Endodermal cell (in vitro differentiated cells): ENCODE measurements around the gene NTN3. TPM values are rescaled to one million over a fixed set of nuclear protein-coding genes. Genes with fewer than 3 reads are reported as not detected.

ENCODE experiments used
- DNase-seq: peaks from one replicate; pipeline ENCODE4 v3.0.0-alpha.2; 2017
- H3K27ac ChIP-seq: 2 replicates; pipeline ENCODE4 v1.5.1; 2013; ENCODE audit warnings: mild to moderate bottlenecking, low read depth, low read length, moderate library complexity
- H3K27me3 ChIP-seq: 2 replicates; pipeline ENCODE4 v1.6.1; 2013; ENCODE audit warnings: mild to moderate bottlenecking, low read length, moderate library complexity; ENCODE audit not compliant: insufficient read depth, control insufficient read depth, poor library complexity, severe bottlenecking
- H3K36me3 ChIP-seq: 2 replicates; pipeline ENCODE4 v1.7.0; 2013; ENCODE audit warnings: mild to moderate bottlenecking, low read length, moderate library complexity; ENCODE audit not compliant: control insufficient read depth, insufficient read depth
- H3K4me1 ChIP-seq: one replicate; pipeline ENCODE4 v1.7.0; 2013; ENCODE audit warnings: low read length; ENCODE audit not compliant: control insufficient read depth, insufficient read depth
- H3K4me3 ChIP-seq: 2 replicates; pipeline ENCODE4 v1.5.1; 2013; ENCODE audit warnings: mild to moderate bottlenecking, low read length, moderate library complexity
- H3K9ac ChIP-seq: 2 replicates; pipeline ENCODE4 v1.6.1; 2013; ENCODE audit warnings: mild to moderate bottlenecking, low read length, moderate library complexity; ENCODE audit not compliant: poor library complexity, severe bottlenecking; ENCODE audit errors: extremely low read depth
- H3K9me3 ChIP-seq: 2 replicates; pipeline ENCODE4 v1.6.1; 2013; ENCODE audit warnings: mild to moderate bottlenecking, low read length, moderate library complexity; ENCODE audit not compliant: control insufficient read depth
- H3K27ac Mint-ChIP-seq: 2 replicates; pipeline ENCODE4 v1.8.0; 2020; ENCODE audit warnings: mixed read lengths
- H3K27me3 Mint-ChIP-seq: 2 replicates; pipeline ENCODE4 v1.8.0; 2021; ENCODE audit warnings: mild to moderate bottlenecking, mixed read lengths; ENCODE audit not compliant: insufficient read depth
- H3K36me3 Mint-ChIP-seq: 2 replicates; pipeline ENCODE4 v1.8.0; 2020; ENCODE audit warnings: low read depth, mixed read lengths
- H3K4me1 Mint-ChIP-seq: 2 replicates; pipeline ENCODE4 v1.8.0; 2020; ENCODE audit warnings: mixed read lengths
- H3K4me3 Mint-ChIP-seq: 2 replicates; pipeline ENCODE4 v1.8.0; 2020; ENCODE audit warnings: mild to moderate bottlenecking, moderate library complexity, mixed read lengths
- H3K9me3 Mint-ChIP-seq: 2 replicates; pipeline ENCODE4 v1.8.0; 2020; ENCODE audit warnings: mild to moderate bottlenecking, mixed read lengths
- CTCF ChIP-seq: fragments of 200-600 bp; sonication (generic); conservative IDR thresholded peaks from 2 replicates; pipeline ENCODE4 v1.5.0; 2021; ENCODE audit warnings: antibody characterized with exemption, mild to moderate bottlenecking
- WGBS, 2 experiments: methylation state at CpG; one replicate each; pipeline versions ENCODE4 v1.1.5 to v1.1.7; 2013; ENCODE audit warnings: missing lambda C conversion rate in 2 of 2, mixed read lengths in 1 of 2; ENCODE audit not compliant: insufficient coverage in 1 of 2, insufficient read length in 1 of 2; 5-methylcytosine and 5-hydroxymethylcytosine counted together
- total RNA-seq, 2 donors: library from RNA; stranded (reverse); fragmentation: NEBNext Ultra II Directional in 1 of 2; extraction: Animal tissue kit (Norgen Biotek cat#: 25700) in 1 of 2; gene quantifications; 2 replicates in 1 of 2; 3 replicates in 1 of 2; pipeline ENCODE4 v1.2.1, GENCODE V29; 2021

The NTN3 gene
- total RNA-seq, 2 donors from 2014 or later = 0.48 to 0.62 TPM

GRCh38 chr16:2511996-2512734 is 41.1 kb downstream of the NTN3 start:
- Histone ChIP-seq H3K9ac (no peak overlapping the region), H3K36me3 (peaks cover 16% of the 10 kb centered on the region), H3K27ac (no peak overlapping the region), H3K27me3 (no peaks in the 10 kb centered on the region), H3K4me3 (no peak overlapping the region), H3K4me1 (peaks cover 14% of the 10 kb centered on the region), H3K9me3 (no peaks in the 10 kb centered on the region)
- DNase-seq = no peak
- Mint-ChIP-seq H3K9me3 (no peaks in the 10 kb centered on the region), H3K4me1 (peaks cover 44% of the 10 kb centered on the region), H3K27me3 (no peaks in the 10 kb centered on the region), H3K4me3 (peak overlapping the region; percentile 88), H3K27ac (peak overlapping the region; percentile 87), H3K36me3 (peaks cover 14% of the 10 kb centered on the region)
- WGBS, 2 experiments = 89 to 91% methylated on average over 12 to 17 of the region's 17 CpGs
- TF ChIP-seq CTCF = no peak

GRCh38 chr16:2512735-2513404 is 41.8 kb downstream of the NTN3 start:
- H3K27ac ChIP-seq = peak overlapping the region; percentile 97
- H3K4me1 Mint-ChIP-seq = peaks cover 44% of the 10 kb centered on the region
- no peaks in the 10 kb centered on the region for H3K9me3 Mint-ChIP-seq
- no peaks in the 10 kb centered on the region for H3K27me3 Mint-ChIP-seq
- WGBS, 2 experiments = 51 to 76% methylated on average over 7 to 15 of the region's 15 CpGs
- H3K4me3 ChIP-seq = peak overlapping the region; percentile 88
- H3K9ac ChIP-seq = peak overlapping the region; percentile 92
- peaks cover 14% of the 10 kb centered on the region for H3K4me1 ChIP-seq
- H3K9me3 ChIP-seq = no peaks in the 10 kb centered on the region
- H3K27me3 ChIP-seq = no peaks in the 10 kb centered on the region
- peaks cover 16% of the 10 kb centered on the region for H3K36me3 ChIP-seq
- TF ChIP-seq CTCF = peak; percentile 64
- H3K36me3 Mint-ChIP-seq = peaks cover 17% of the 10 kb centered on the region
- peak overlapping the region; percentile 95 for H3K27ac Mint-ChIP-seq
- H3K4me3 Mint-ChIP-seq = peak overlapping the region; percentile 88
- DNase-seq = peak; percentile 80

- H3K27me3 Mint-ChIP-seq = no peaks in the 10 kb centered on the region
- H3K36me3 Mint-ChIP-seq = peaks cover 17% of the 10 kb centered on the region
- peaks cover 44% of the 10 kb centered on the region for H3K4me1 Mint-ChIP-seq
- Histone ChIP-seq H3K27me3 (no peaks in the 10 kb centered on the region), H3K9ac (peak within 1 kb of the TSS; percentile 92), H3K36me3 (peaks cover 16% of the 10 kb centered on the region), H3K9me3 (no peaks in the 10 kb centered on the region), H3K27ac (peak within 1 kb of the TSS; percentile 97), H3K4me1 (peaks cover 14% of the 10 kb centered on the region), H3K4me3 (peak within 1 kb of the TSS; percentile 88)
- H3K27ac Mint-ChIP-seq = peak within 1 kb of the TSS; percentile 97
- DNase-seq = peak; percentile 97
- peak within 1 kb of the TSS; percentile 88 for H3K4me3 Mint-ChIP-seq
- H3K9me3 Mint-ChIP-seq = no peaks in the 10 kb centered on the region
- 0% methylated on average over 59 to 122 of the region's 122 CpGs for WGBS, 2 experiments
- no peak for TF ChIP-seq CTCF
Measured at GRCh38 chr16:2513405-2514332, 42.6 kb downstream of the NTN3 start, which contains the start of gene ATP6V0C. Gene ATP6V0C, plus strand, starts transcription at chr16:2513952. Its CDS starts 152 bp downstream, at chr16:2514104.
